Naive thymus-derived CD4-positive, alpha-beta T cell (primary cell): Measurements from ENCODE around the gene RAB10. TPM values are rescaled to one million over a fixed set of nuclear protein-coding genes. Genes with fewer than 3 reads are reported as not detected.

ENCODE experiments used
- ATAC-seq: fragments of 150-1000 bp; cut with Tn5 transposase; 2 replicates; pipeline ENCODE4 v1.10.0; 2021; ENCODE audit warnings: mild to moderate bottlenecking, moderate library complexity
- CTCF ChIA-PET: fragments of 350-600 bp; sonication (Branson Sonifier 250); formaldehyde crosslinking; loops from one replicate; lab custom pipeline; 2021; ENCODE audit warnings: antibody characterized with exemption; lab: Charles Lee
- POLR2A ChIA-PET: fragments of 350-600 bp; sonication (Branson Sonifier 250); formaldehyde crosslinking; loops from one replicate; lab custom pipeline; 2021; ENCODE audit warnings: antibody characterized with exemption, inconsistent platforms; lab: Charles Lee
- DNase-seq, 9 donors: peaks; one replicate each; pipeline versions ENCODE4 v3.0.0 to v3.0.0-alpha.2; 2020 to 2022; ENCODE audit warnings: mixed read lengths in 1 of 9
- H3K27ac ChIP-seq: one replicate; pipeline ENCODE4 v1.7.0; 2013; ENCODE audit warnings: mild to moderate bottlenecking, low read depth, low read length, moderate library complexity
- H3K27me3 ChIP-seq, 2 donors: one replicate each; pipeline ENCODE4 v1.7.0; 2013; ENCODE audit warnings: low read length in 2 of 2, mild to moderate bottlenecking in 2 of 2, moderate library complexity in 2 of 2; ENCODE audit not compliant: control insufficient read depth in 2 of 2, insufficient read depth in 2 of 2
- H3K36me3 ChIP-seq, 3 experiments: 1 replicate in 2 of 3; 2 replicates in 1 of 3; pipeline ENCODE4 v1.7.0; 2013; ENCODE audit warnings: low read length in 3 of 3, mild to moderate bottlenecking in 3 of 3, moderate library complexity in 1 of 3; ENCODE audit not compliant: insufficient read depth in 3 of 3, control insufficient read depth in 2 of 3
- H3K4me1 ChIP-seq, 2 donors: one replicate each; pipeline ENCODE4 v1.7.0; 2013; ENCODE audit warnings: low read length in 2 of 2, mild to moderate bottlenecking in 2 of 2, moderate library complexity in 1 of 2; ENCODE audit not compliant: control insufficient read depth in 2 of 2, insufficient read depth in 2 of 2
- H3K4me3 ChIP-seq: 2 replicates; pipeline ENCODE4 v1.7.0; 2013; ENCODE audit warnings: mild to moderate bottlenecking, low read length
- H3K9me3 ChIP-seq, 3 experiments: 1 replicate in 2 of 3; 2 replicates in 1 of 3; pipeline ENCODE4 v1.7.0; 2013; ENCODE audit warnings: low read length in 3 of 3; ENCODE audit not compliant: control insufficient read depth in 2 of 3
- H3K27ac Mint-ChIP-seq, 9 donors: one replicate each; pipeline ENCODE4 v1.8.0; 2020 to 2022; ENCODE audit warnings: mixed read lengths in 9 of 9, mild to moderate bottlenecking in 8 of 9, moderate library complexity in 5 of 9, inconsistent platforms in 2 of 9
- H3K27me3 Mint-ChIP-seq, 5 donors: one replicate each; pipeline ENCODE4 v1.8.0; 2021 to 2022; ENCODE audit warnings: mixed read lengths in 5 of 5, mild to moderate bottlenecking in 1 of 5
- H3K36me3 Mint-ChIP-seq, 5 donors: one replicate each; pipeline ENCODE4 v1.8.0; 2020 to 2022; ENCODE audit warnings: mixed read lengths in 5 of 5, mild to moderate bottlenecking in 3 of 5, inconsistent platforms in 1 of 5
- H3K4me1 Mint-ChIP-seq, 7 donors: one replicate each; pipeline ENCODE4 v1.8.0; 2020 to 2022; ENCODE audit warnings: mixed read lengths in 7 of 7, mild to moderate bottlenecking in 3 of 7, inconsistent platforms in 1 of 7
- H3K4me3 Mint-ChIP-seq, 10 donors: one replicate each; pipeline ENCODE4 v1.8.0; 2020 to 2022; ENCODE audit warnings: mild to moderate bottlenecking in 10 of 10, mixed read lengths in 10 of 10, moderate library complexity in 6 of 10, inconsistent platforms in 2 of 10
- H3K9me3 Mint-ChIP-seq, 11 donors: one replicate each; pipeline ENCODE4 v1.8.0; 2020 to 2022; ENCODE audit warnings: mixed read lengths in 11 of 11, mild to moderate bottlenecking in 4 of 11, inconsistent platforms in 1 of 11, moderate library complexity in 1 of 11
- intact Hi-C, 2 donors: fragments of 100-400 bp; cut with micrococcal nuclease; formaldehyde crosslinking; loops; one replicate each; pipeline ENCODE4 v1.15.1; 2023
- polyA plus RNA-seq, 2 donors: library from polyadenylated mRNA; unstranded; fragments of 300-500 nt; fragmentation: Illumina TruSeq; gene quantifications; one replicate each; pipeline ENCODE4 v1.2.3, GENCODE V29; 2021
- total RNA-seq, 6 experiments: library from RNA in 5 of 6; stranded (reverse) in 5 of 6; gene quantifications; 1 replicate in 5 of 6; 2 replicates in 1 of 6; pipeline ENCODE4 v1.2.3 and lab custom pipeline; 2021 to 2026

The RAB10 gene
- total and polyA plus RNA-seq, 7 experiments from 2014 or later = 25.6 to 108 (median 60.5) TPM

DNA sequence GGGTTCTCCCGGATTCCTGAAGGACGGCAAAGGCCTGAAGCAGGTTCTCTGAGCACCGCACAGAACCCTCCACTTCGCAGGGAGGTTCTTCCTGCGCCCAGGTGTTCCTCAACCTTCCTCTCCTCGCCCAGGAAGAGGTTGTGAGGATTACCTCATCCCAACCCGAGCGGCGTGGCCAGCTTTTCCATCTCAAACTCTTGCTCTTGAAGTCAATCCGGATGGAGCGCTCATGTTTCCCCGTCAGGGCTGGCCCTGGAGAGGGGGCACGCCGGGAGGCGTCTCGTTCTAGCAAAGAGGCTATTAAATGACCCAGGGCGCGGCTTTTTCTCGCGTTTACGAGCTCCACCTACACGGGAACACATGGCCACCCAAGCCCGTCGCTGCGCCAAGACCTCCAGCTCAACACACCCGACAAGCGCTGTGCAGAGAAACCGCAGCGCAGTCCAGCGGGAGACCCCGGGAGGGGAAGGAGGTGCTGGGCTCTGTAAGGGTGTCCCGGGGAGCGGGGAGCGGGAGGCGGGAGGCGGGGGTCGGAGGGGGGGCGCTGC, 540 bp upstream of the RAB10 start:
- intact Hi-C loops = loop anchor here (1.0 to 10.0 kb wide), 7 partner anchors 155 to 1956 kb away; partner anchors contain the start of genes AGBL5 (in 1 of the 2), ASXL2 (in 1 of the 2), GTF3C2 (in 1 of the 2) and SF3B6 (in 1 of the 2)
- DNase-seq (no peak), ATAC-seq (no peak)
- Histone ChIP-seq H3K4me1 (peaks cover 18 to 21% of the 10 kb centered on the region in 2 donors), H3K9me3 (no peaks in the 10 kb centered on the region), H3K36me3 (peaks cover 0 to 14% (median 0%) of the 10 kb centered on the region in 3 experiments), H3K27ac (peak overlapping the region; percentile 90), H3K27me3 (no peaks in the 10 kb centered on the region), H3K4me3 (peak overlapping the region; percentile 96)
- peak overlapping the region; percentile 90 to 99 (median 96) for H3K4me3 Mint-ChIP-seq
- H3K27ac Mint-ChIP-seq = peak overlapping the region; percentile 86 to 97 (median 94)
- H3K36me3 Mint-ChIP-seq = peaks cover 0 to 6% (median 0%) of the 10 kb centered on the region in 5 donors
- H3K9me3 Mint-ChIP-seq = peaks cover 0 to 5% (median 0%) of the 10 kb centered on the region in 11 donors
- H3K27me3 Mint-ChIP-seq = peaks cover 0 to 2% (median 0%) of the 10 kb centered on the region in 5 donors
- ChIA-PET CTCF (interaction anchor here (1.7 kb wide), 1 partner anchor 42 kb away, joined by 6 read pairs; no protein-coding TSS in a partner anchor), POLR2A (interaction anchor here (0.6 to 3.8 kb wide), 9 partner anchors 29 to 1179 kb away, joined by 3 to 19 read pairs (median 6); partner anchors contain the start of genes ADGRF3, ASXL2, ATRAID and DTNB)
- H3K4me1 Mint-ChIP-seq = peaks cover 29 to 45% (median 40%) of the 10 kb centered on the region in 7 donors

DNA sequence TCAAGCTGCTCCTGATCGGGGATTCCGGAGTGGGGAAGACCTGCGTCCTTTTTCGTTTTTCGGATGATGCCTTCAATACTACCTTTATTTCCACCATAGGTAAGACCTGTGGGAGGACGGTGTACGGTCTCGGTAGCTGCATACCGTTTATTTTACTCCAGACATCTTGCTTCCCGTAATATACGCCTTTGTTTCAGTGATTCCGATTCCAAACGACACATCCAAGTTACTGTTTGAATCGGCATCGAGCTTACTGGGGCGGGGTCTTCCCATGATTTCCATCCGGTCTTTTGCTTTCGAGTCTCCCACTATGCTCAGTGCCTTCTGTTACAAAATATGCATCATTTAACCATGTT, 731 bp downstream of the RAB10 start:
- Mint-ChIP-seq H3K36me3 (peaks cover 0 to 8% (median 0%) of the 10 kb centered on the region in 5 donors), H3K4me3 (peak overlapping the region; percentile 90 to 99 (median 96))
- intact Hi-C loops = loop anchor here (1.0 to 10.0 kb wide), 15 partner anchors 10 to 1957 kb away; partner anchors contain the start of genes HADHA (in 2 of the 2), HADHB (in 2 of the 2), KIF3C (in 2 of the 2) and AGBL5 (in 1 of the 2)

GRCh38 chr2:26035090-26035743, 1.3 kb downstream of the RAB10 start:
- H3K4me3 ChIP-seq = peak overlapping the region; percentile 96
- H3K36me3 ChIP-seq = peaks cover 0 to 14% (median 0%) of the 10 kb centered on the region in 3 experiments
- H3K36me3 Mint-ChIP-seq = peaks cover 0 to 8% (median 0%) of the 10 kb centered on the region in 5 donors
- intact Hi-C loops = loop anchor here (2.0 to 10.0 kb wide), 3 partner anchors 44 to 730 kb away; partner anchors contain the start of genes HADHA (in 1 of the 2), HADHB (in 1 of the 2) and SLC35F6 (in 1 of the 2)
- ChIA-PET CTCF (interaction anchor here (1.0 to 1.3 kb wide), 2 partner anchors 149 to 156 kb away, joined by 4 to 5 read pairs; no protein-coding TSS in a partner anchor), POLR2A (interaction anchor here (0.6 to 3.8 kb wide), 9 partner anchors 11 to 362 kb away, joined by 3 to 19 read pairs (median 4); partner anchors contain the start of genes ASXL2 and DTNB)
- H3K27me3 ChIP-seq = no peaks in the 10 kb centered on the region
- H3K27ac Mint-ChIP-seq = peak overlapping the region; percentile 86 to 97 (median 95)
- H3K4me1 ChIP-seq = peaks cover 20 to 24% of the 10 kb centered on the region in 2 donors
- peak overlapping the region; percentile 90 for H3K27ac ChIP-seq
- peaks cover 36 to 54% (median 44%) of the 10 kb centered on the region in 7 donors for H3K4me1 Mint-ChIP-seq
- DNase-seq (no peak), ATAC-seq (no peak)
- H3K9me3 Mint-ChIP-seq = peaks cover 0 to 5% (median 0%) of the 10 kb centered on the region in 11 donors
- peak overlapping the region; percentile 90 to 99 (median 96) for H3K4me3 Mint-ChIP-seq
- H3K27me3 Mint-ChIP-seq = peaks cover 0 to 2% (median 0%) of the 10 kb centered on the region in 5 donors
- H3K9me3 ChIP-seq = no peaks in the 10 kb centered on the region

More for the DNA sequence above, 731 bp downstream of the RAB10 start:
- H3K4me3 ChIP-seq = peak overlapping the region; percentile 96
- ChIA-PET CTCF (interaction anchor here (0.6 to 1.7 kb wide), 5 partner anchors 13 to 156 kb away, joined by 3 to 6 read pairs (median 4); no protein-coding TSS in a partner anchor), POLR2A (interaction anchor here (0.6 to 3.8 kb wide), 10 partner anchors 12 to 361 kb away, joined by 3 to 19 read pairs (median 5); partner anchors contain the start of genes ADGRF3, ASXL2, DTNB and SELENOI)
- peak in 4 of 9 donors; percentile 37 to 52 (median 44) for DNase-seq
- peaks cover 0 to 14% (median 0%) of the 10 kb centered on the region in 3 experiments for H3K36me3 ChIP-seq
- Mint-ChIP-seq H3K9me3 (peaks cover 0 to 5% (median 0%) of the 10 kb centered on the region in 11 donors), H3K4me1 (peaks cover 31 to 48% (median 41%) of the 10 kb centered on the region in 7 donors), H3K27ac (peak overlapping the region; percentile 86 to 97 (median 95)), H3K27me3 (peaks cover 0 to 2% (median 0%) of the 10 kb centered on the region in 5 donors)
- peaks cover 18 to 24% of the 10 kb centered on the region in 2 donors for H3K4me1 ChIP-seq
- peak; percentile 8 for ATAC-seq
- no peaks in the 10 kb centered on the region for H3K9me3 ChIP-seq
- no peaks in the 10 kb centered on the region for H3K27me3 ChIP-seq
- H3K27ac ChIP-seq = peak overlapping the region; percentile 90

- H3K4me3 Mint-ChIP-seq = peak overlapping the region in 5 of 10 donors; percentile 3 to 29 (median 24)
- no peak overlapping the region for H3K27ac Mint-ChIP-seq
- Histone ChIP-seq H3K36me3 (no peaks in the 10 kb centered on the region), H3K4me1 (peaks cover 24 to 35% of the 10 kb centered on the region in 2 donors), H3K27ac (no peak overlapping the region), H3K9me3 (no peaks in the 10 kb centered on the region), H3K4me3 (no peak overlapping the region), H3K27me3 (no peaks in the 10 kb centered on the region)
- intact Hi-C loops = loop anchor here in 1 of 2 donors (10.0 kb wide), 1 partner anchor 725 kb away; the partner anchor contains the start of gene SLC35F6
- ChIA-PET CTCF (no interaction called here), POLR2A (no interaction called here)
- no peak for DNase-seq
- no peaks in the 10 kb centered on the region for H3K9me3 Mint-ChIP-seq
- ATAC-seq = no peak
- H3K4me1 Mint-ChIP-seq = peaks cover 60 to 85% (median 64%) of the 10 kb centered on the region in 7 donors
- H3K36me3 Mint-ChIP-seq = peaks cover 0 to 18% (median 7%) of the 10 kb centered on the region in 5 donors
- no peaks in the 10 kb centered on the region for H3K27me3 Mint-ChIP-seq
Observed at GRCh38 chr2:26039603-26040323, 5.9 kb downstream of the RAB10 start.

DNA sequence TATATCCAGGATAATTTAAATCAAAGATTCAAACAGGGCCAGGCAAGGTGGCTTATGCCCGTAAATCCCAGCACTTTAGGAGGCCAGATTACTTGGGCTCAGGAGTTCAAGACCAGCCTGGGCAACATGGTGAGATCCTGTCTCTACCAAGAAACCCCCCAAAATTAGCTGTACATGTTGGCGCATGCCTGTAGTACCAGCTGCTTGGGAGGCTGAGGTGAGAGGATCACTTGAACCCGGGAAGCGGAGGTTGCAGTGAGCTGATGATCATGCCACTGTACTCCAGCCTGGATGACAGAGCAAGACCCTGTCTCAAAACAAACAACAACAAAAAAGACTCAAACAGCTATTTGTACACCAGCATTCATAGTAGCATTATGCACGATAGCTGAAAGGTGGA, 9.2 kb downstream of the RAB10 start:
- CTCF ChIA-PET = interaction anchor here (0.6 kb wide), 1 partner anchor 299 kb away, joined by 3 read pairs; no protein-coding TSS in a partner anchor
- Mint-ChIP-seq H3K4me1 (peaks cover 44 to 77% (median 63%) of the 10 kb centered on the region in 7 donors), H3K27me3 (no peaks in the 10 kb centered on the region), H3K9me3 (no peaks in the 10 kb centered on the region), H3K36me3 (peaks cover 0 to 22% (median 16%) of the 10 kb centered on the region in 5 donors), H3K4me3 (peak overlapping the region in 3 of 10 donors; percentile 16 to 43 (median 37)), H3K27ac (peak overlapping the region in 2 of 9 donors; percentile 4 to 31)
- Histone ChIP-seq H3K4me3 (no peak overlapping the region), H3K4me1 (peaks cover 3 to 17% of the 10 kb centered on the region in 2 donors), H3K9me3 (no peaks in the 10 kb centered on the region), H3K27me3 (no peaks in the 10 kb centered on the region), H3K27ac (no peak overlapping the region), H3K36me3 (no peaks in the 10 kb centered on the region)
- DNase-seq (no peak), ATAC-seq (no peak)
- intact Hi-C loops = no loop called here
- POLR2A ChIA-PET = no interaction called here
